GM19239 (cell line): Measurements from ENCODE around the gene KLF11.
"Not testable (repeated sequence)": the region's sequence is repeated elsewhere in the genome, so short reads cannot be mapped to it uniquely, and the experiment has no call there.

Experiments used
- DNase-seq: peaks from one replicate; pipeline ENCODE4 v3.0.0; 2011; ENCODE audit warnings: low spot score; ENCODE audit not compliant: insufficient read length
- FAIRE-seq: peaks from 2 replicates; lab custom pipeline; 2011; peaks lifted over from hg19 to GRCh38; lab: Jason Lieb, UNC

KLF11 gene

GRCh38 chr2:10079870-10080535 is 36.7 kb downstream of the KLF11 start, which contains the start of gene CYS1:
Gene CYS1 (minus strand): TSS chr2:10080411. CDS start chr2:10080223, 188 bp downstream.
- DNase-seq (peak; percentile 76), FAIRE-seq (no peak)

GRCh38 chr2:10080536-10081304 is 37.4 kb downstream of the KLF11 start:
- DNase-seq (peak; percentile 54), FAIRE-seq (peak; percentile 89)

DNA sequence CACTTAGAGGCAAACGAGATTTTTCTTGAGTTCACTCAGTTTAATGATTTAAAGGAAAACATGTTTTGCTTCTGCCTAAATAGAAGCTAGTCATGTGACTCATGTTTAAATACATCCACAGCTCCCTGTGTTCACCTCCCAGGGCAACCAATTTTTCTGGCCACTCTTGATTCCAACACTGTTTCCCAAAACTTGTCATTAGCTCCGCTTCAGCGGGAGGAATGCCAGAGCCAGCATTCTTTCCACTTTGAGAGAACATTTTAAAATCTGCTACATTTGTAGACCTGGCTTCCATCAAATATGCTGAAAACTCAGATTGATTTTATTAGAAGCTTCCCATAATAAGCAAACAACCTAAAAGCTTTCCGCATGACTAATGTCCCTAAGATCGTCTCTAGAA is 39.7 kb downstream of the KLF11 start:
- no peak for DNase-seq

GRCh38 chr2:10083692-10084211 is 40.4 kb downstream of the KLF11 start:
- peak; percentile 92 for FAIRE-seq
- no peak for DNase-seq

More for the DNA sequence above, 39.7 kb downstream of the KLF11 start:
- FAIRE-seq, result no peak

DNA sequence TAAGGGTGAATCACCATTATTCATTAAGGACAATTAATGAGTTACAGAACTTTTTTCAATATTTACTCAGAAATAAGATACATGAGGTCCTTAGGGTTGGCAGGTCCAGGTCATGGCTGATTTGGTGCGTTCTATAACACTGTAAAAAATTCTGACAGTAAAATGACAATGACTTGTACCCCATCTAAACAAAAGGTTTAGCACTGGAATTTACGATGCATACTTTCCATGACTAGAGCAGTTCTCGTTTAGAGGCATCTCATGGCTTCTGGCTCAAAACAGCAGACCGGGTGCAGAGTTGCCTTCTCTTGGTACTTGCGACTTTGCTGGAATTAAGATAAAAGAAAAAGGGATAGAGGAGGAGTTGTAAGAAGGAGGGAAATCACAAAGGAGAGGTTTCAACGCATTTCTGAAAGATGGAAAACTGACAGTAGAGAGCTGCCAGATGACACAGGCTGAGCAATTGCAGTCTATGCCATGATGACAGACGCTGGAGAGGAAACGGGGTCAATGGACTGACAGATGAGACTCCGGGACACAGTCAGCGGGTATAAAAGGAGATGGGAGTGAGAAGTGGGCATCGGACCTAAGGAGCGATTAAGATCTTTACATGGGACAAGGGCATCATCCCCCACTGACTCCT is 41.0 kb downstream of the KLF11 start:
- FAIRE-seq, result peak; percentile 44
- DNase-seq, result no peak

DNA sequence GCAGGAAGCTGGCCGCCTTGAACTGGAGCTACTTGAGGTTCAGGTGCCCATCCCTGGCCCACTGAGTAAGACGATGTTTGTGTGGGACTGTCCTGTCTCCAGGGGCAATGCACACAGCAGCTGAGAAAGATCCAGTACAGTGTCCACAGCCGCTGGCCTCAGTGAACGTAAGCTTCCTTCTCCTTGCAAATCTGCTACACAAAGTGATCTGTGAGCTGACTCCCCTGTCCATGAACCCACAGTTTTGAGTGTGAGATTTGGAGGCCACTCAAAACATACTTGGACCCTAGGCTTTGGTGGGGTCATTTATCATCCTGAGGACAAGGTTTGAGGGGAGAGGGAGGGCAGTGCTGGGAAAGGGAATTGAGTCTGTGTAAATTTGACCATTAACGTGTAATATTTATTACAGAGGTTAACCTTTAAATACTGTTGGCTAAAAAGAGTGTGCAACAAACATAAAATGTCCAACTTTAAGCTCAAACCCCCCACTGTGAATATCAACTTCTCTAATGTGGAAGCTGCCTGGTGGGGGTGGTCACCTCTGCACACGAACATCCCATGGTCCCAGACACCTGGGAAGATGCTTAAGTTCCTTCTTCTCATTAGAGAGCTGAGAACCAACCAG is 41.8 kb downstream of the KLF11 start:
- FAIRE-seq, result no peak
- DNase-seq, result no peak

DNA sequence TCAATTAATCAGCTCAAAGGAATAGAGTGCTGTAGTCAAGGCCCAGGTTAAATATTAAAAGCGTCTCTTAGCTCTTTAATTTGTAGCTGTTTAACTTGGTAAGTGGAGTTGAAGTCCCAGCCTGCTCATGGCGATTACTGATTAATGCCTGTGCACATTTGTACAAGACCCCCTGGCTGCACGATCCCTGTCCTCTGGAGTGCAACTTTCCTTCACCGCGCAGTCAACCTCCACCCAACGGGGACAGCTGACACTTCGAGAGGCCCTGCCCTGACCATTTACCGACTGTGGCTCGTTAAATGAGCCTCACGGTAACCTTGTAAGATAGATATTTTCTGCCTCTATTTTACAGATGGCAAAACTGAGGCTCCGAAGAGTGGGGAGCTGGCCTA is 42.3 kb downstream of the KLF11 start:
- FAIRE-seq (peak; percentile 26), DNase-seq (no peak)

DNA sequence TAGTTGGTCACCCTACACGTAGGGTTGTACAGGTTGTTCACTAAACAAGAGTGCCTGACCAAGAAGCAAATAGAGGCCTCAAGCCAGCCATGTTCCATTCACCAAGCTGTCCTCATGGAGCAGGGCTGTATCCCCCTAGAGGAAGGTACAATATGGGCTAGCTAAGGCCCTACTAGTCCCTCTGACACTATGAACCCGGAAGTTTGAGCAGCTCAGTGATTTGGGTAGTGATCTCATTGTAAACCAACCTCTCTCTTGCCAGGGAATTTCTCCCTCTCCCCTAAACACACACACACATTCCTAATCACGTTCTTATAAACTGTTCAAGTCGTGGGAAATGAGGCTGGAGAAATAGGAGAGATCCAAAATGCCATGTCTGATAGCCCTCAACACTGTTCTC is 43.6 kb downstream of the KLF11 start:
- DNase-seq (no peak), FAIRE-seq (no peak)

DNA sequence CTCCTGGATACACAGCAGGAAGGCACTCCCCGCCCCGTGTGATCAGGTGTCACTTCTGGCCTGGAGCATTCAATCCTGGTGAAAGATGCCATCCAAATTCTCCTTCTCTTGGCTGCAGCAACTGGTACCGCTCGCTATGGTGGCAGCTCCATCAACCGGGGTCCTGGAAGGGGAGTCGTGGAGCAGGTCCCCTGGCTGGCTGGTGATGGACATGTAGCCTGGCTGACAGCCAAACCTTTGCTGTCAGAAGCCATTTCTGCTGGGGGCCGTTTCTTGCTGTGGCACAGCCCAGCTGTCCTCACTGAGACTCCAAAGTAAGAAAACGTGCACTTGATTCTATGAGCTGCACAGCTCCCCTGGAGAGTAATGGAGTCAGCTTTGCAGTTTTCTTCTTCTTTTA is 44.0 kb downstream of the KLF11 start:
- FAIRE-seq (no peak), DNase-seq (no peak)

DNA sequence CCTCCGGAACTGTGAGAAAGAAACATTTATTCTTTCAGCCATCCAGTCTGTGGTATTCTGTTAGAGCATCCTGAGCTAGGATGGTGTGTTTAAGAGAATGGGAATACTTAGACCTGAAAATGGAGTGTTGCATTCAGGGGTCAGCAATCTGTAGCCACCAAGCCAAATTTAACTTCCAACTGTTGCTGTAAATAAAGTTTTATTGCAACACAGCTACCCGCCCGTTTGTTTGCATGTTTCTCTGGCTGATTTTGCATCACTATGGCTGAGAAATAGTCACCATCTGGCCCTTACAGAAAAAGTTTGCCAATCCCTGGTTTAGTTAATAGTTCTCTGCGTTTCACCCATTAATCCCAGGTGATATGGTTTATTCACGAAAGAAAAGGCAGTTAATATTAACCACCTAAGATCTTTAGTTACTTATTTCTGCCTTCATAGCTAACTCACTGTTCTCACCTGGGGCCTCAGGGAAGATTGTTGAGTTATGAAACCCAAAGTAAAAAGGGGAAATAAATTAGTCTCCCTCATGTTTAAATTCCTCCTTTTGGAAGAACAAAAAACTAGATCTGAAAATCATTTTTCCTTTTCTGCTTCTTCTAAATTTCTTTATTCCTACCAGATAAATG is 46.3 kb downstream of the KLF11 start:
- peak; percentile 96 for FAIRE-seq

DNA sequence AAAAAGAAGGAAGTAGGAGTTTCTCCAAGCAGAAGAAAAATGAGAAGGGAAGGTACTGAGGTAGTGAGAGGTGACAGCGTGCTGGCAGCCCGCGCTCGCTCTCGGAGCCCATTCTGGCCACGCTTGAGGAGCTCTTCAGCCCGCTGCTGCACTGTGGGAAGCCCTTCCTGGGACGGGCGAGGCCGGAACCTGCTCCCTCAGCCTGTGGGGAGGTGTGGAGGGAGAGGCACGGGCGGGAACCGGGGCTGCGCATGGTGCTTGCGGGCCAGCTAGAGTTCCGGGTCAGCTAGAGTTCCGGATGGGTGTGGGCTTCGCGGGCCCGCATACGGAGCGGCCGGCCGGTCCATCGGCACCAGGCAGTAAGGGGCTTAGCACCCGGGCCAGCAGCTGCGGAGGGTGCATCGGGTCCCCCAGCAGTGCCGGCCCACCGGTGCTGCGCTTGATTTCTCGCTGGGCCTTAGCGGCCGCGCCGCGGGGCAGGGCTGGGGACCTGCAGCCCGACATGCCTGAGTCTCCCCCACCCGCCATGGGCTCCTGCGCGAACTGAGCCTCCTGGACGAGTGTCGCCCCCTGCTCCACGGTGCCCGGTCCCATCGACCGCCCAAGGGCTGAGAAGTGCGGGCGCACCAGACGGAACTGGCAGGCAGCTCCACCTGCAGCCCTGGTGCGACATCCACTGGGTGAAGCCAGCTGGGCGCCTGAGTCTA is 48.0 kb downstream of the KLF11 start:
- DNase-seq, result no peak
- FAIRE-seq, result peak; percentile 81

More for the DNA sequence above, 46.3 kb downstream of the KLF11 start:
- no peak for DNase-seq

DNA sequence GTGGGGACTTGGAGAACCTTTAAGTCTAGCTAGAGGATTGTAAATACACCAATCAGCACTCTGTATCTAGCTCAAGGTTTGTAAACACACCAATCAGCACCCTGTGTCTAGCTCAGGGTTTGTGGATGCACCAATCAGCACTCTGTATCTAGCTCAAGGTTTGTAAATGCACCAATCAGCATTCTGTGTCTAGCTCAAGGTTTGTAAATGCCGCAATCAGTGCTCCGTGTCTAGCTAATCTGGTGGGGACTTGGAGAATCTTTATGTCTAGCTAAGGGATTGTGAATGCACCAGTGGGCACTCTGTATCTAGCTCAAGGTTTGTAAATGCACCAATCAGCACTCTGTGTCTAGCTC is 48.5 kb downstream of the KLF11 start:
- not testable (repeated sequence) for DNase-seq, FAIRE-seq

DNA sequence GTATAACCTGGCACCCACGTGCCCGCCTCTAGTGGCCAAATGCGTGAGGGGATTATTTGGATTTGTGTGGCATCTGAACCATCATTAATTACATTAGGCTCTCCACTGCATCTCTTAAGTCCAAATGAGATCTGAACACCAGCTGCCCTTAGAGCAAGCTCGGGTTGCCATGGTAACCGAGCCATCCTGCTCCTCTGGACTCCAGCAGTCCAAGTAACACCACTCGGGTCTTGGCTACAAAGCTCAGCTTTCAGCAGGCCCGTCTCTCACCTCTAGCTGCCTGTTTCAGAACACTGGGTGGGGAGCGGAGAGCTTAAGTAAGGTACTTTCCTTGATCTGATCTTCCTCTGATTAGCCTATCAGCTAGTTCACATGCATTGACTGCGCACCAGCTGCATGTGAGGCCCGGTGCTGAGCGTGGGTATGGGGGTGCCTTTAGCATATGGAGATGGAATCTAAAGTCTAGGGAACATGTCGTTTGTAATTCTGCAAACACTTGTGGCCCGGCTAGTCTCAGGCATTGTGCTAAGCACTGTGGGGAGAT is 51.0 kb downstream of the KLF11 start:
- FAIRE-seq (no peak), DNase-seq (no peak)

- DNase-seq, result no peak
- no peak for FAIRE-seq
These were observed 51.8 kb downstream of the KLF11 start for GRCh38 chr2:10095175-10095574.

DNA sequence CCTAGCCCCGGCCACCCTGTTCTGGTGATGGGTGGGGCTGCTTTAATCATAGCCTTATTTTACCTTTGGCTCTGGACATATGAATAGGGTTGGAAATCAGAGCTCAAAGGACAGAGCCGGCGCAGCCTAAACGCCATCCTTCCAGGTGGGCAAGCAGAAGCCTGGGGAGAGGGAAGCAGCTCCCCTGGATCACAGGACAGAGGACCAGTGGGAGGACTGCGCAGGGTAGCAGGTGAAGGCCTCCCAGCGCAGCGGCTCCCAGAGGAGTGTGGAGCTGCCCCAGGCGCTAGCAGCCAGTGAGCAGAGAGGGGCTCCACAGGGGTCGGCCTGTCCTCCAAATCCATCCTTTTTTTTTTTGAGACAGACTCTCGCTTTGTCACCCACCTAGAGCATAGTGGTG is 53.3 kb downstream of the KLF11 start:
- FAIRE-seq (no peak), DNase-seq (no peak)

DNA sequence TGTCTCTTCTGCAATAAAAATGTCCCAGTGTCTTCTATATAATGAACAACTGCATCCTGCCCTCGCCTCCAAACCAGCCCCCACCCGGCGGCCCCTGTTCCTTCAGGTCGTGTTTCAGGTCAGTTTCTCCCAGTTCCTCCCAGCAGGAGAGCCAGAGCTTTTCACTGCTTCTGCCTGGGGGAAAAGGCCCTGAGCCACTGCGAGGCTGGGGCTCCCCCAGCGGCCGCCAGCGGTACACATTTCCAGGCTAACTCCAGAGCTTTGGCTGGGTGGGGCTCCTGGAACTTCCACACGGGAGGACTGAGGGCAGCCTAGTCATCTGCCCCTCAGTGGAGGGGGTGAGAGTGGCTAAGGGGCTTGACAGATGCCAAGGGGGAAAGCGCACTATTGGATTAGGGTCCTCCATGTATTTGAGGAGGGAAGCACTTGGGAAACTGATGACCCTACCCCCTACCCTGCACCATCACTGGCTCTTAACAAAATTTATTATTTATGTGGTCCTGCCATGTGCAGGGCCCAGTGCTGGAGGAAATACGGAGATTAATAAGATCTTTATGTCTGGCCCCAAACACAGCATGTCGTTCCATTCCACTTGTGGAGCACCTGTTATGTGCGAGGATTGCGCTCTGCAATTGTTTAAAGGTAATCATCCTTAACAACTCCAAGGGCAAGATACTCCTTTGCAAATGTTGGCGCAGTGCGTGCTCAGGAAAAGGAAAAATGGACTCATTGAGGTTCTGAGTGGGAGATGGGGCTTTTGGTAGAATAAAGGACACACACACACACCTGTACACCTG is 54.2 kb downstream of the KLF11 start:
- DNase-seq, result no peak
- peak; percentile 77 for FAIRE-seq

GRCh38 chr2:10101491-10101890 is 58.1 kb downstream of the KLF11 start:
- DNase-seq (no peak), FAIRE-seq (no peak)

- DNase-seq, result no peak
These were observed 59.8 kb downstream of the KLF11 start for GRCh38 chr2:10103179-10103578.

More at GRCh38 chr2:10103179-10103578, 59.8 kb downstream of the KLF11 start:
- no peak for FAIRE-seq
